HG03460 (cell line): ENCODE results near the gene TMEM132C.

Source experiments
- ATAC-seq: cut with Tn5 transposase; IDR thresholded peaks from one replicate; pipeline ENCODE4 v1.9.1; 2021; ENCODE audit not compliant: unreplicated experiment

TMEM132C gene

DNA sequence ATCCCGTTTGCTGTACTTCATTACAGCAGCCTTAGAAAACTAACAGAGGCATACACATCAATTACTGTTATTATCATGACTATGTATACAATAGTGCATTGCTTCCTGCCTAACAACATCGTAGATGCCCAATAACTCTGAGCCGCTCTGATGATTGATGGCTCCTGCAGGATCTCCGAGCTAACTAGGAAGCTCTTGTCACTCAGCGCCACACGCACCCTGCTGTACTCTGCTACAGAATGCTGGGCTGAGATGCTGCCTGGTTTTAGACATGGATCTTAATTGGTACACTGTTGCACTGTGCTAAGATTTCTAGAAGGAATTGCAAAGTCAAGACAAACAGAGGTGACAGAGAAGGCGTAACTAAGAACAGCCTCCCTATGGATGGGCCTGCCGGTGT is 387.5 kb downstream of the TMEM132C start:
- ATAC-seq: no peak

- ATAC-seq: no peak
Measured at GRCh38 chr12:128657378-128657777, 390.4 kb downstream of the TMEM132C start.

GRCh38 chr12:128660532-128661225 is 393.7 kb downstream of the TMEM132C start:
- ATAC-seq: no peak

GRCh38 chr12:128661226-128661569 is 394.2 kb downstream of the TMEM132C start:
- no peak for ATAC-seq

DNA sequence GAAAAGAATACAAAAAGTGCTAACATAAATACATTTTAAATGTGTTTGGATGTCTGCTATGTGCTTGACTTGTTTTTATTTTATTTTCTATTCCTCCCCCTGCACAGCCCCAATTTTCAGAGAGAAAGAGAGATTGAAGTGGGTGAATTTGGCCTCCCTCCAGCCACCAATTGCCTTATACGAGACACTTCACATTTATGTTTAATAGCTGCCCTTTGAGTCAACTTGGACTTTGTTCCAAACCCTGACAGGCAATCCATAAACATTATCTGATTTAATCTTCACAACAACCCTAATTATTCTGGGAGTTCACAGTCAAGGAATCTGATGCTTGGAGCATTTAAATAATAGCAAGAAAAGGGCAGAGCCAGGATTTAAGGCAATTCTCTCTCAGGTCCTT is 395.1 kb downstream of the TMEM132C start:
- ATAC-seq: no peak

GRCh38 chr12:128664501-128664900 is 397.5 kb downstream of the TMEM132C start:
- ATAC-seq: no peak

DNA sequence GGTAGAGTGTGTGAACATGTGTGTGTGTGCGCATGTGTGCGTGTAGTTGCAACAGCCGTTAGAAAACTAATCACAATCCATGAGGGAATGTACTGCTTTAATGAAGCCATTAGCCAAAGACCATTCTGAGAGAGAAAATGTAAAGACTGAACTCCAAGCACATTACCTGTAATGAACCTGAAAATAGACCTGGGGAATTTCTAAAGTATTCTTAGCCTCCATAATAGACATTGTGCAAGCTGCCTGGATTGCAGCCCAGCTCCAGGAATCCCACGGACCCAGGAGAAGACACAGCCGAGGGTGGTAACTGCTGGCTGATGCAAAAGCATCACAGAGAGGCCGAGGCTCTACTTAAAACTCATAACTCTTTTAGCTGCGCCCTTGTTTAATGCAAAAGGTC is 400.2 kb downstream of the TMEM132C start:
- ATAC-seq: no peak

- no peak for ATAC-seq
Measured at GRCh38 chr12:128671528-128672042, 404.6 kb downstream of the TMEM132C start.

DNA sequence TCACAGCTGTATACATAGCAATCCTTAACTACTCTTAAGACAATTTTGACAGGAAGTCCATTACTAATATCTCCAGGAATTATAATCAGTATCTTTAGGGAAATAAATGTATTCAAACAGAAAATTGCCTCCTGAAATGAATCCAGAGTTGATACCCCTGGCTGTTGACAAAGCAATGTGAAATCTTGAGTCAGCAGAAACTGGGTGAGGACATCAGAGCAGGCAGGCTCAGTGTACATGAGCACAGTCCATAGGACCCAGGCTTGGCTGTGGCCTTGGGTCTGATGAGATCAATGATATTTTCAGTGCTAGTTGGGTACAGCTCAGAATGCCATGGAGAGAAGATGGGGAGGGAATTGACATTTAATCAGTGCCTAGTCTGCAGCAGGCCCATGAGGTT is 405.5 kb downstream of the TMEM132C start:
- no peak for ATAC-seq

DNA sequence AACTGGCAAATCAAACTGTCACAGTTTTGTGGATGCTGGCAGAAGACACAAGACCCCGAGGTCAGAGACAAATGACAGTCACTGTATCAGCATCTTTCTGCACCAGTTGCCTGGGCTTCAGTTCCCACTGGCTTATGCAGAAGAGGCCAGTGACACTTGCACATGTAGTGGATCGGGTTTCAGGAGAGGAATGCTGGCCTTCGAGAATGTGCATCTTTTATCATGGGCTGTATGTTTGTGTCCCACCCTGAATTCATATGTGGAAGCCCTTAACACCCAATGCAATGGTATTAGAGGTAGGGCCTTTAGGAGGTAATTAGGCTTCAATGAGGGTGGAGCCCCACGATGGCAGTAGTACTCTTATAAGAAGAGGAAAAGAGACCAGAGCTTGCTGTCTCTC is 405.9 kb downstream of the TMEM132C start:
- ATAC-seq: no peak

GRCh38 chr12:128675576-128675975 is 408.6 kb downstream of the TMEM132C start:
- ATAC-seq: no peak

DNA sequence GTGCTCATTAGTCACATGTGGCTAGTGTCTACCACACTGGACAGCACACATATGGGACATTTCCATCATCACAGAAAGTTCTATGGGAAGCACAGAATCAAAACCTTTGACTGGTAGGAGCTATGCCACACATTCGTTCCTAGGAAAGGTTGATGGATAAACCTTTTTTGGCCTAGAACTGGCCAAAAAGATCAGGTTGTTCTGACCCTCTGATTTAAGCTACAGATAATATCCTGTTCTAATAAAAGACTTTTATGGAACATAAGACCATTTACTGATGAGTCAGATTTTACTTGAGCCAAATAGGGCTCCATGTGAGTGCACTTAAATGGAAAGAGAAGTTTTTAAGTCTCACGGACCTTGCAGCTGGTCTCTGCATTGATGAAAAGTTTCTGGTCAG is 413.6 kb downstream of the TMEM132C start:
- no peak for ATAC-seq

DNA sequence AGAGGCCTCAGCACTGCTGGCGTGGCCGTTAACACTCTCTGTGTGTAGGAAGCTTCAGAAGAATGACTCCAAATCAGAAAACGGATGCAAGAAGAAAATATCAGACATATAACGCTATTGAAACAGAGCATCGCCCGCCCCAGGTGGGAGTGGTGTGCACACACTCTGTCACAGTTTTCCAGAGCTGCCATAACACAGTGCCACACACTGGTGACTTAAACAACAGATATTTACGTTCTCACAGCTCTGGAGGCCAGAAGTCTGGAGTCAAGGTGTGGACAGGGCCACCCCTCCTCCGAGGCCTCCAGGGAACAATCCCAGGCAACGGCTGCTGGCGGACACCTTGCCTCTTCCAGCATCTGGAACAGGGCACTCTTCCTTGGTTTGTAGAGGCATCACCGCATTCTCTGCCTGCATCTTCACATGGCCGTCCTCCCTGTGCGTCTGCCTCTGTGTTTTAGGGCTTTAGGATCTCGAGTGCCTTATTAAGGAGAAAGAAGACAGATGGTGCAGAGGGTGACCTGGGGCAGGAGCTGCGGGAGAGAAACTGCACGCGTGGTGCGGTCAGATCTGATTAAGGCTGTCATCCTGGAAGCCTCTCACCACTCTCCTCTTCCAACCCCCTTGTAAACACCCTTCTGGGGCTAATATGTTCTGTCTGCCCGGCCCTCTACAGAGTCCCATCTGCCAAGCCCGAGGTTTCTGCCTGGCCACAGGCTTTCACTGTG is 415.7 kb downstream of the TMEM132C start:
- no peak for ATAC-seq

DNA sequence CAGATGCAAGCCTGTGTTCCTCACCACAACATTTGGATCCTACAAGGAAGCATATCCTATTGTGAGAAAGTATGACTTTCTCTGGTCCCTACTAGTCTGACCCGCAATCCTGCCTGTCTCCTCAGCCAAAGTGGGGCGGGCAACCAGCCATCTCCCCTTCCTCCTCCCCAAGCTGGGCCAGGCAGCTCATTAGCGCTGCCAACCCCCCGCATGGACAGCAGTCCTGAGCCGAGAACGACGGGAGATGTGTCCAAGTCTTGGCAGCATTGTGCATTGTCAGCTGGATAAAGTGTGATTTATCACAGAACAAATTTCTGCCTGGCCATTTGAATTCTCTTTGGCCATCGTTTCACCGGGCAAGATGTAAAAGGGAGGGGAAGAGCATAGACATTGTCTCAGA is 417.4 kb downstream of the TMEM132C start:
- no peak for ATAC-seq

- ATAC-seq: no peak
Measured at GRCh38 chr12:128685903-128686475, 419.0 kb downstream of the TMEM132C start.

- no peak for ATAC-seq
Measured at GRCh38 chr12:128687851-128688250, 420.9 kb downstream of the TMEM132C start.

- ATAC-seq: no peak
Measured at GRCh38 chr12:128690641-128691040, 423.7 kb downstream of the TMEM132C start.

DNA sequence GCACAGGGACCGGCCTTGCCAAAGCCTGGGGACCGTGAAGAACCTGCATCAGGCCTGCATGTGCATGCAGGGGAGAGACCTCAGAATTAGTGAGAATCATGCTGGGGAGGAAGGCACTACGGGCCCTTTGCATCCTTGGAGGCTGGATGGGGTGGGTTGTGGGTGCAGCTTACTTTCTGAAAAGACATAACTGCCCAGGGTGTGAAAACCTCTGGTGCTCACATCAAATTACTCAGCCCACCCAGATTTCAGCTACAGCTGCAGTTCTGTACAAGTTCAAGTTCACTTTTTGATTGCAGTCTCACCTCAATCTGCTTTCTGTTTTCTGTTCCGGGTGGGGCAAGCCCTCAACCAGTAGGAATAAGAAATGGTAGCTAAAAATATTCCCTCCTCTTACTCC is 426.1 kb downstream of the TMEM132C start:
- no peak for ATAC-seq

DNA sequence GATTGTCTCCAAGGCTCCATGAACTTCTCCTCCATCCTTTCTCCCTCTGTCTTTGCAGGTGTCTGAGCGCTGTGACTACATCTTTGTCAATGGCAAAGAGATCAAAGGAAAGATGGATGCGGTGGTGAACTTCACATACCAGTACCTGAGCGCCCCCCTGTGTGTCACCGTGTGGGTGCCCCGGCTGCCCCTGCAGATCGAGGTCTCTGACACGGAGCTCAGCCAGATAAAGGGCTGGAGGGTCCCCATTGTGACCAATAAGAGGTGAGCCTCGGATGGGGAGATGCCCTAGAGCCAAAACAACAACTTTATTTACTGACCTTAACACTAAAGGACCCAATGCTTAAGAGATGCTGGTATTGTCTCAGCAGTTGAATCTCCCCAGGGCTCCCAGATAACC is 426.8 kb downstream of the TMEM132C start:
- no peak for ATAC-seq

DNA sequence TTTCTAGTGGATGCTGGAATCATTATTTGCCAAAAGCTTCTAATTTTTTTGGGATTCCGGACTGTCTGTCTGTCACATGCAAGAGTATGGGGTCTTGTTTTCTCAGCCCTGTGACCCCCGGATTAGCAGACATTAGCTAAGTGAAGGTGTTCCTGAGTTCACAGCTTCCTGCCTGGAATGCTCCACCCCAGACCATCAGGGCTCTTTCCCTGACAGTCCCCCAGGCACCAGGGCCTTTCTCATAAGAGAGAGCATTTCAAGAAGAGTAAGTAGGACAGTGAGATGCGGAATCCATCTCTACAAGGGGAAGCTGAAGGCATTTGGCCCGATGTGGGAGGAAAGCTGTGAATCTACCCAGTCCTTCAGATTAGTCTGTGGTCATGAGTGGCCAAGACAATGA is 427.5 kb downstream of the TMEM132C start:
- ATAC-seq: no peak

DNA sequence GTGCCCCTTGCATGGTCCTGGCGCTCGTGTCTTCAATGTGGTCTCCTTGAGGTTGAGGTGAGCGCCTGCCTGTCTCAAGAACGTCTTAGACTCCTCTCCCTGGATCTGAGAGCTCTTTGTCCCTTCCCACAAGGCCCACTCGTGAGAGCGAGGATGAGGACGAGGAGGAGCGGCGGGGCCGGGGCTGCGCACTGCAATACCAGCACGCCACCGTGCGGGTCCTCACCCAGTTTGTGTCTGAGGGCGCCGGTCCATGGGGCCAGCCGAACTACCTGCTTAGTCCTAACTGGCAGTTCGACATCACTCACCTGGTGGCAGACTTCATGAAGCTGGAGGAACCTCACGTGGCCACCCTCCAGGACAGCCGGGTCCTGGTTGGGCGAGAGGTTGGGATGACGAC is 428.7 kb downstream of the TMEM132C start:
- ATAC-seq: no peak

DNA sequence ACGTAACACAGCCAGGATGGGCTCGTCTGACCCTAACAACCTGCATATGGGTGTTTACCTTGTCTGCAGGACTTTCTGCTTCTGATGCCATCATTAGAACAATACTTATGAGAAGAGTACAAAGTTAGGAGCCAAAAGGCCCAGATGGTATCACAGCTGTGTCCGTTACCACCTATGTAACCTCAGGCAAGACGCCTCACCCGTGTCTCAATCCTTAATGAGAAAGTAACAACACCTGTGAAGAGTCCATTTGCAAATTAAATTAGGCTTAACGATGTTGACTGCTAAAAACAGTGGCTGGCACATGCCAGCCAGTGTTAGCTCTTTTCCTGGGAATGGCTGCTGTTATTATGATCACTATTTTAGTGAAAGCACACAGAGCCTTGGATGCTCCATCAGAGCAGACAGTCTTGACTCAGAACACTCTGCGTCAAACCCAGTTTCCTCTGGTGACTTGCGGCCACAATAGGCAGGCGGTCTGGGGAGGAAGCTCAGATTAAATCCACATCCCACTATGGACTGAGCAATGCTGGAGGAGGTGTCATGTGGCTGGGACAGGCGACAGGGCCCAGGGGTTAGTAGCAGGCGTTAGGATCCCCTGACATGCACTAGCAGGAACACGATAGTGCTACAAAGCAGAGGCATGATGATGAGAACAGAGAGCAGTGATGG is 431.5 kb downstream of the TMEM132C start:
- ATAC-seq: no peak
